ENCODE results near the gene THSD7A. TPM values are rescaled to one million over a fixed set of nuclear protein-coding genes. Genes with fewer than 3 reads are reported as not detected.

THSD7A gene
- total and polyA plus RNA-seq, 2 of the 8 experiments (the other 6 are each of a cell fraction or from before 2014, with no cell fraction given) = 0.44 to 1.2 TPM

GRCh38 chr7:11623093-11623678 lies 208.8 kb downstream of the THSD7A start (continued):
- TF ChIP-seq CHD1 (IDR thresholded peaks at IDR 0.05; ENCODE audit: low read depth, low read length) = no peak
- TF ChIP-seq BCL11A (IDR thresholded peaks at IDR 0.05; ENCODE audit: low read depth in 2 of 2, low read length in 2 of 2) = no peak
- TF ChIP-seq GTF2F1 (IDR thresholded peaks at IDR 0.05; ENCODE audit: borderline replicate concordance, low read depth, low read length) = no peak
- TF ChIP-seq TEAD4 (IDR thresholded peaks at IDR 0.05; ENCODE audit: low read depth, low read length) = no peak
- TF ChIP-seq KDM1A (IDR thresholded peaks at IDR 0.05; ENCODE audit: borderline replicate concordance, low read length) = no peak
- no peak for TF ChIP-seq TAF1 (IDR thresholded peaks at IDR 0.05; ENCODE audit: low read depth, low read length)
- TF ChIP-seq NRF1 (IDR thresholded peaks at IDR 0.05; ENCODE audit: low read depth, low read length) = no peak

Data from H1 (cell line).